ENCODE data around the gene PRKAG1.
A peak's percentile ranks its signal among the peaks of the same experiment; 100 is the strongest.

Gene PRKAG1

GRCh38 chr12:48985901-48986300, 32.7 kb downstream of the PRKAG1 start:
- CTCF ChIA-PET: interaction anchor here (0.5 to 2.0 kb wide), 10 partner anchors 9 to 134 kb away, joined by 3 to 8 read pairs (median 4); partner anchors contain the start of genes ARF3 and DDX23
- TF ChIP-seq GLI4 (tag by site-specific recombination; IDR thresholded peaks at IDR 0.05) (no peak), EGR2 (tag by site-specific recombination; IDR thresholded peaks at IDR 0.05; ENCODE audit: low read depth) (no peak), OVOL3 (tag by site-specific recombination; IDR thresholded peaks at IDR 0.05) (no peak), GFI1B (tag by site-specific recombination; IDR thresholded peaks at IDR 0.05) (no peak), ZNF560 (tag by site-specific recombination; IDR thresholded peaks at IDR 0.05; ENCODE audit: borderline replicate concordance) (no peak), ZNF473 (tag by site-specific recombination; IDR thresholded peaks at IDR 0.05) (no peak), ZNF146 (tag by site-specific recombination; IDR thresholded peaks at IDR 0.05) (no peak)
- no peak overlapping the region for H3K4me3 ChIP-seq (ENCODE audit: low read depth, low read length)
- POLR2A ChIA-PET: no interaction called here
- H3K9me3 ChIP-seq (ENCODE audit: control insufficient read depth, insufficient read depth, low read depth, low read length): no peaks in the 10 kb centered on the region
- no peak overlapping the region for H3K27ac ChIP-seq (ENCODE audit: extremely low read depth, low read depth, low read length)
- no peaks in the 10 kb centered on the region; the same call in 1 of the 2 replicates for H3K4me1 ChIP-seq (ENCODE audit: control insufficient read depth, insufficient read depth, low read length)
- no peaks in the 10 kb centered on the region for H3K36me3 ChIP-seq (ENCODE audit: control insufficient read depth in 2 of 2, insufficient read depth in 1 of 2, low read length in 2 of 2)

GRCh38 chr12:48985475-48985897, 33.1 kb downstream of the PRKAG1 start:
- Histone ChIP-seq H3K4me1 (ENCODE audit: control insufficient read depth, insufficient read depth, low read length) (no peaks in the 10 kb centered on the region; the same call in 1 of the 2 replicates), H3K4me3 (ENCODE audit: low read depth, low read length) (no peak overlapping the region), H3K9me3 (ENCODE audit: control insufficient read depth, insufficient read depth, low read depth, low read length) (no peaks in the 10 kb centered on the region), H3K27ac (ENCODE audit: extremely low read depth, low read depth, low read length) (no peak overlapping the region), H3K36me3 (ENCODE audit: control insufficient read depth in 2 of 2, insufficient read depth in 1 of 2, low read length in 2 of 2) (no peaks in the 10 kb centered on the region)
- POLR2A ChIA-PET: no interaction called here
- CTCF ChIA-PET: interaction anchor here (1.0 to 2.0 kb wide), 7 partner anchors 9 to 133 kb away, joined by 3 to 8 read pairs (median 4); partner anchors contain the start of genes ARF3 and DDX23
- TF ChIP-seq SP2 (tag by site-specific recombination; IDR thresholded peaks at IDR 0.05) (no peak), ZNF202 (tag by site-specific recombination; IDR thresholded peaks at IDR 0.05; ENCODE audit: borderline replicate concordance) (no peak), ZBTB10 (tag by site-specific recombination; IDR thresholded peaks at IDR 0.05) (no peak), ZNF610 (tag by site-specific recombination; IDR thresholded peaks at IDR 0.05; ENCODE audit: borderline replicate concordance) (no peak), ZNF645 (tag by site-specific recombination; IDR thresholded peaks at IDR 0.05) (no peak), ZBTB48 (tag by site-specific recombination; IDR thresholded peaks at IDR 0.05) (no peak), ZNF16 (tag by site-specific recombination; IDR thresholded peaks at IDR 0.05; ENCODE audit: low read depth) (no peak), GLIS2 (tag by site-specific recombination; IDR thresholded peaks at IDR 0.05) (peak; percentile 44; the same call in 1 of the 2 replicates), BCL6B (tag by site-specific recombination; IDR thresholded peaks at IDR 0.05) (no peak), KLF1 (tag by site-specific recombination; IDR thresholded peaks at IDR 0.05) (peak; percentile 52), ZNF302 (tag by site-specific recombination; IDR thresholded peaks at IDR 0.05; ENCODE audit: low read depth) (no peak), ZNF140 (tag by site-specific recombination; IDR thresholded peaks at IDR 0.05) (no peak), ZNF2 (tag by site-specific recombination; IDR thresholded peaks at IDR 0.05) (no peak), ZNF37A (tag by site-specific recombination; IDR thresholded peaks at IDR 0.05) (no peak), ZNF214 (tag by site-specific recombination; IDR thresholded peaks at IDR 0.05; ENCODE audit: borderline replicate concordance) (no peak), ZNF26 (tag by site-specific recombination; IDR thresholded peaks at IDR 0.05) (no peak), ZNF768 (tag by site-specific recombination; IDR thresholded peaks at IDR 0.05) (no peak), ZFHX2 (tag by site-specific recombination; conservative IDR thresholded peaks at IDR 0.05) (peak; percentile 35; the same call in 1 of the 2 replicates), ZNF830 (tag by site-specific recombination; IDR thresholded peaks at IDR 0.05; ENCODE audit: low read depth) (no peak), ZNF449 (tag by site-specific recombination; IDR thresholded peaks at IDR 0.05) (no peak)

Measured in HEK293 (cell line).